ENCODE measurements around the gene SLC22A14.
"Not testable (repeated sequence)": the region's sequence is repeated elsewhere in the genome, so short reads cannot be mapped to it uniquely, and the experiment has no call there.

SLC22A14 gene

DNA sequence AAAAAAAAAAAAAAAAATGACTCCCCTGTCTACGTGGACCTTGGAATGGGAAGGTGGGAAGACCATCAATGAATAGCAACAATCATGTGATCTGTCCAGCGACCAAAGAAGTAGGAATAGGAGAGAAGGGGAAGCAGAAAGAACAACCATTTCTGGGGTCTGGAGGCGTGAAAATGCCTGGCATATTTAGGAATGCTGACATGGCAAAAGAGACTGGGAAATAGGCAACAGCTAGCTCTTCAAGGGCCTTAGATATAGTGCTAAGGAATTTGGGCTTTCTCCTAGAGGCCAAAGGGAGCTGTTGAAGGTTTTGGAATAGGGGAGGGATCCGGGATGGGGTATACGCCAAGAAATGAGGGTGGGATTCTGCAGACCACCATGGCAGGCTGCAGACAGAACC lies 10.5 kb upstream of the SLC22A14 start:
- DNase-seq (ENCODE audit: low read depth), result no peak

DNA sequence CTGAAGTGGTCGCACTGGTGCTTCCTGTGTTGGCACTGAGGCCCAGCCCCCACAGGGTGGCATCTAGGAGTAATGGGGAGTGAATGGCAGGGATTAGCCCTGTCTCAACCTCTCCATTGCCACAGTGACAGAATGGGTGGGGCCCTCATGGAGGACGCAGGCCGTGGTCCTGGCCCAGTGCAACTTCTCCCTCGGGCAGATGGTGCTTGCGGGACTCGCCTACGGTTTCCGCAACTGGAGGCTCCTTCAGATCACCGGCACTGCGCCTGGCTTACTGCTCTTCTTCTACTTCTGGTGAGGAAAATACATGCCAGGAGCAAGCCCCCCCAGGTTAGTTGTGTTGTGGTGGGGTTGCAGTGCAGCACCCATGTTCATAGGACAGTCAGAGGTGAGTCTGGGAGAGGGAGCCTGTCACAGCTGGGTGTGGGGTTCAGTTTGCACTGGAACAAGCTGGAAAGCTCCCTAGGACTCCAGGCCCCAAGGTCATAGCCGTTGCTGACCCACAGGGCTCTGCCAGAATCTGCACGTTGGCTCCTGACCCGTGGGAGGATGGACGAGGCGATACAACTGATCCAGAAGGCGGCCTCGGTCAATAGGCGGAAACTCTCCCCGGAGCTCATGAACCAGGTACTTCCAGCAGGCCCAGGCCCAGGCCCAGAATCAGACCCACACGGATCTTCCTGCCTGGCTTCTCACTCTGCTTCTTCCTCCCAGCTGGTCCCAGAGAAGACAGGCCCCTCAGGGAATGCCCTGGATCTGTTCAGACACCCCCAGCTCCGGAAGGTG lies 7.0 kb upstream of the SLC22A14 start:
- DNase-seq (ENCODE audit: low read depth), result no peak

DNA sequence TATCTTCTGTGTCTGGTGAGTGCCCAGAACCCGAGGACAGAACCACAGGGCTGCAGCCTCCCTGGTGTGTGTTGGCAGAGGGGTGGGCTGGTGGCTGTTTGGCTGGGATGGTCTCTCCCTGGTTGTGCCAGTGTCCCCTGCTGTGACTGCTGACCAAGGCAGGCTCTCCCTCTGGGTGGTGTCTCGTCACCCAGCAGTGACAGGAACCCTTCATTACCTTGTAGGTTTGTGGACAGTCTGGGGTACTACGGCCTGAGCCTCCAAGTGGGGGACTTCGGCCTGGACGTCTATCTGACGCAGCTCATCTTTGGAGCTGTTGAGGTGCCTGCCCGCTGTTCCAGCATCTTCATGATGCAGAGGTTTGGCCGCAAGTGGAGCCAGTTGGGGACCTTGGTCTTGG lies 6.4 kb upstream of the SLC22A14 start:
- DNase-seq (ENCODE audit: low read depth), result no peak

DNA sequence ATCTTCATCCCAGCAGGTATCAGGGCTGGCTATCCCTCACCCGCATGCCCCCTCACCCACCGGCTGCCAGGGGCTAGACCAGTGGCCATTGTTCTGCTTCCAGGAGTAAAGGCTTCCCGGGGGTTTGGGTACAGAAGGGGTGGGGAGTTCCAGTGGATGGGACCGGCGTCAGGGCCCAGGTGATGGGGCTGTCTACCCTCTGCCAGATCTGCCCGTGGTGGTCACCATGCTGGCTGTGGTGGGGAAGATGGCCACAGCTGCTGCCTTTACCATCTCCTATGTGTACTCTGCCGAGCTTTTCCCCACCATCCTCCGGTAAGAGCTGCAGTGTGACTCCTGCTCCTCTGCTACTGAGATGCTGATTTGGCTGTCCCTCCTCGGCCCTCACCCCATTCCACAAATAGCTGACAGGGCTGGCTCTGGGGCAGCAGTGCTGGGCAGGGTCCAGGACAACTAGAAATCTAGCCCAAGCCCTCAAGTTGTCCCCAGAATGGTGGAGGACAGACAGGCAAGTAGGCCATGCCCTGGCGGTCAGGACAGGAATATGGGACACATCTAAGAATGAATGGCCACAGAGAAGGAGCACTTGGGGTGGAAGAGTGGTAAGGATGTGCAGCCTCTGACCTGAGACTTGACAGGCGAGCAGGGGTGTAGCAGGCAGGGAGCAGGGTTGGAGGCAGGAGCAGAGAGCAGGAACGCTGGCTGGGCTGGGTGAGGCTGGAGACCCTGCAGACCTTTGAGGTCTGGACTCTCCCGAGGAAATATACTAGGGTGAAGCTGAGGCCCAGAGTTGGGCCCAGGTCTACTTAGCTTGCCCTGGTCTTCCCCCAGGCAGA lies 5.8 kb upstream of the SLC22A14 start:
- no peak for DNase-seq (ENCODE audit: low read depth)

DNA sequence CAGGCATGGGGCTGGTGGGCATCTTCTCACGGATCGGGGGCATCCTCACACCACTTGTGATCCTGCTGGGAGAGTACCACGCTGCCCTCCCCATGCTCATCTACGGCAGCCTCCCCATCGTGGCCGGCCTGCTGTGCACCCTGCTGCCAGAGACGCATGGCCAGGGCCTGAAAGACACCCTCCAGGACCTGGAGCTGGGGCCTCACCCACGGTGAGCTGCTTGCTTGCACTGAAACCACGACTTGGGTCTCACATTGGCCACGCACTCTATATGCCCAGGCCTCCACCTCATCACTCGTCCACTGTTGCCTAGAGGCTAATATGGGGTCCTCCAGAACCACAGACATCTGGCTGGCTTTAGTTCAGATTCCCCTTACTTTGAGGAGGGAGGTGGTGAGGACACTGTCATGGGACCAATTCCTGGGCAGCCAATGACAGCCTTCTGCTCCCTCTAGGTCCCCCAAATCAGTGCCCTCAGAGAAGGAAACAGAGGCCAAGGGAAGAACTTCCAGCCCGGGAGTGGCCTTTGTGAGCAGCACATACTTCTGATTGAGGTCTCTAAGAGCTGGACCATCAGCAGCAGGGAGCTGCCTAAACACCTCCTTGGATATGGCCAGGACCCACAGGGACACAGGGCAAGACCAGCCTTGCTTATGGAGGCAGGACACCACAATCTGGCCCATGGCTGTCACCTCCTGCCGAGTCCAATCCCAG lies 5.0 kb upstream of the SLC22A14 start:
- no peak for DNase-seq (ENCODE audit: low read depth)

DNA sequence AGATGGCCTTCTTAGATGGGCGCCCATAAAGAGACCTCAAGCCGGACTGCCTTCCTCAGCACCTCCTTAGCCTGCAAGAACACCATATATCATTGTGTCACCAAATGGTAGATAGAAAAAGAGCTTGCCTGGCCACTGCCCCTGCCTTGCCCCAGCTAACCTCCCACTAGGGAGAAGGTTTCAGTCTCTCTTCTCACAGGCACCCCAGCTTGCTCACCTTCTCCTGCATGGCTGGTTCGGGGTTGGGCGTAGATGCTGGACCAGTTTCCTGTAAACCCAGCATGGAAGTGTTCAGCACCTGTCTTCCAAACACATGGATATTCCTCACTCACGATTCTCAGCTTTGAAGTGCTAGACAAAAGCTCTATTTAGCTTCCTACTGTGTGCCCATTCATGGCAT lies 3.3 kb upstream of the SLC22A14 start:
- no peak for DNase-seq (ENCODE audit: low read depth)

DNA sequence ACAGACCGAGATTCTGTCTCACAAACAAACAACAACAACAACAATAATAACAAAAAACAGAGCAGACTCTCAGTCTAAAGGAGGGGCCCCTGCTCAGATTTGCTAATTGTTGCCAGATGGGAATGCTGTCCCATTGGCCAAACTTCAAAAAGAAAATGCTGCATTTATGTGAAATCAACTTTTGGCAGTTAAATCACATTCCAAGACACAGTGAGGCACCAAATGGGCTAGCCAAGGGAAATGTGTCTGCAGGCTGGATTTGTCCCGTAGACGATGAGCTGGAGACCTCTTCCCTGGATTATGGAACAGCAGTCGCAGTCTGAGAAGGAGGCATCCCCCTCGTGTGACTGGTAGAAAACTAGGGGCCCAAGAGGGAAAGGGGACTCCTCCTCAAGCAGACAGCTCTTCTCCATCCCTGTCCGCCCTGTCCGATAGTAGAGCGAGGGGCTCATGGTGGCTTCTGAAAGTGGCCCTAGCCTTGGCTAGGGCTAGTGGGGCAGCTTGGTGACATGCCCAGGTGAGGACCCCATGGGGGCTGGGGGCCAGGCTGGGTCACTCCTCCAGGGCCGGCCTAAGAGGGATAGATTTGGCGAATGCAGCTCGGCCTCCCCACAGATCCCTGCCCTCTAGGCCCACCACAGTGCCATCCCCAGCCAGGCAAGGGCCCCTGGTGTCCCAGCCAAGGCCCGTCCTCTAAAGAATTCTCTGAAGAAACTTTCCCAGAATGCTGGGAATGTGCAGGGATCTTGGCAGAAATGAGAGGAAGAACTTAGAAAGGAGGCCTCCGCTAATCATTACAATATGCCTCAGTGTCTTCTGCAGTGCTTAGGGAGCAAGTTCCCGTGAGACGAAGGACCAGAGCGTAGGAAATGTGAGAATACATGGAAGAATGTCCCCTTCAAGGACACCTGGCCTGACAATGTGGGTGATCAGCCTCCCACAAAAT lies 2.0 kb downstream of the SLC22A14 start:
- DNase-seq (ENCODE audit: low read depth), result no peak

DNA sequence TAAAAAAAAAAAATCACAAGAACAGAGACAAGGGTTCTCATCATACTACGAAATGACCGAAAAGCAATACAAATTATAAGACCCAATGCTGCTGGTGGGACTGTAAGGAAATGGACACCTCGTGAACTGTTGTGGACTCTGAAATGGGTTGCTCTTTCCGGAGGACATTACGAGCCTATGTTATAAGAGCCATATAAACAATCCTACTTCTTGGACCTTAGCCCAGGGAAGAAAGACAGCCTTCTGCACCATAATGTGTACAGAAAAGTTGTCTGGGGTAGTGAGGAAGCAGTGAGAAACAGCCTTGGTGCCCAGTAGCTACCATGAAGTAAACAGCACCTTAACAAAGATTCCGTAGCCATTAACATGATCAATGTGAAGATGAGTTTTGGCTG lies 2.7 kb downstream of the SLC22A14 start:
- no peak for DNase-seq (ENCODE audit: low read depth)

DNA sequence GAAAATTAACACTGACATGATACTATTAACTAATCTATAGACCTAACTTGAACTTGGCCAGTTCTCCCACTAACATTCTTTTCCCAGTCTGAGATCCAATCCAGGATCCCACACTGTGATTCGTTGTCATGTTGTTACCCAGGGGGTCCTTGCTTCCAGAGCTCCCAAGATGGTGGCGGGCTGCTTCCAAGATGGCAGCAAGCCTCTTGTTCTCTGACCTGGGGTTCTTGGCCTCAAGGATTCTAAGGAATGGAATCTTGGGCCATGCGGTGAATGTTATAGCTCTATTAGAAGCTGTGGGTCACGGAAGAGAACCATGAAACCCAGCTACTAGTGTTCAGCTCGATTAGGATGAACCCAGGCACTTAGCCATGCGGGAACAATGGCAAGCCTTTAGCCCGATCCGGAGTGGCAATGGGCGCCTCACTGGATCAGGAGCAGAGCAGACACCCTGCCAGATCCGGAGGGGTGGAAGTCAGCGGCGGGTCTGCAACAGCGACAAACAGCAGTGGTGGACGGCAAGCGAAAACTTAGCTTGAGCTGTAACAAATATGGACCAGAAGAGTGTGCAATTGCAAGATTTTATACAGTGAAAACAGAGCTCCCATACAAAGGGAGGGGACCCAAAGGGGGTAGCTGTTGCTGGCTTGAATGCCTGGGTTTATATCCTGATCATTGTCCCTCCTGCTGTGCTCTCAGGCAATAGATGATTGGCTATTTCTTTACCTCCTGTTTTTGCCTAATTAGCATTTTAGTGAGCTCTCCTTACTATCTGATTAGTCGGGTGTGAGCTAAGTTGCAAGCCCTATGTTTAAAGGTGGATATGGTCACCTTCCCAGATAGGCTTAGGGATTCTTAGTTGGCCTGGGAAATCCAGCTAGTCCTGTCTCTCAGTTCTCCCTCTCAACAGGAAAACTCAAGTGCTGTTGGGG lies 7.5 kb downstream of the SLC22A14 start:
- not testable (repeated sequence) for DNase-seq (ENCODE audit: low read depth)

DNA sequence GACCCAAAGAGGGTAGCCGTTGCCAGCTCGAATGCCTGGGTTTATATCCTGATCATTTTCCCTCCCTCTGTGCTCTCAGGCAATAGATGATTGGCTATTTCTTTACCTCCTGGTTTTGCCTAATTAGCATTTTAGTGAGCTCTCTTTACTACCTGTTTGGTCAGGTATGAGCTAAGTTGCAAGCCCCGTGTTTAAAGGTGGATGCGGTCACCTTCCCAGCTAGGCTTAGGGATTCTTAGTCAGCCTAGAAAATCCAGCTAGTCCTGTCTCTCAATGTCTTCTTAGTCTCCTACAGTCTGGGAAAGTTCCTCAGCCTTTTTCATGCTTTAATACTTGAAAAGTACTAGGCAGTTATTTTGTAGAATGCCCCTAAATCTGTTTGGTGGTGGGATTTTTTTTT lies 15.0 kb downstream of the SLC22A14 start:
- DNase-seq (ENCODE audit: low read depth), result not testable (repeated sequence)

DNA sequence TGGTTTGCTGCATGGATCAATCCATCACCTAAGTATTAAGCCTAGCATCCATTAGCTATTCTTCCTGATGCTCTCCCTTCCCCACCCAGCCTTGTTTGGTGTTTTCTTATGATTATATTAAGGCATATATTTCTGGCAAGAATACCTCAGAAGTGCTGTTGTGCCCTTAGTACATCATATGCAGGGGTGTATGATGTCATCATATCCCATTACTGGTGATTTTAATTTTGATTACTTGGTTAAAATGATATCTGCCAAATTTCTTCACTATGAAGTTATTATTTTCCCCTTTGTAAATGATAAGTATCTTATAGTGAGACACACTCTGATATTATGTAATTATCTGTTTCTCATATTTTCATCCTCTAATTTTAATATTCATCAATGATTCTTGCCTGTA lies 15.4 kb downstream of the SLC22A14 start:
- DNase-seq (ENCODE audit: low read depth), result no peak

DNA sequence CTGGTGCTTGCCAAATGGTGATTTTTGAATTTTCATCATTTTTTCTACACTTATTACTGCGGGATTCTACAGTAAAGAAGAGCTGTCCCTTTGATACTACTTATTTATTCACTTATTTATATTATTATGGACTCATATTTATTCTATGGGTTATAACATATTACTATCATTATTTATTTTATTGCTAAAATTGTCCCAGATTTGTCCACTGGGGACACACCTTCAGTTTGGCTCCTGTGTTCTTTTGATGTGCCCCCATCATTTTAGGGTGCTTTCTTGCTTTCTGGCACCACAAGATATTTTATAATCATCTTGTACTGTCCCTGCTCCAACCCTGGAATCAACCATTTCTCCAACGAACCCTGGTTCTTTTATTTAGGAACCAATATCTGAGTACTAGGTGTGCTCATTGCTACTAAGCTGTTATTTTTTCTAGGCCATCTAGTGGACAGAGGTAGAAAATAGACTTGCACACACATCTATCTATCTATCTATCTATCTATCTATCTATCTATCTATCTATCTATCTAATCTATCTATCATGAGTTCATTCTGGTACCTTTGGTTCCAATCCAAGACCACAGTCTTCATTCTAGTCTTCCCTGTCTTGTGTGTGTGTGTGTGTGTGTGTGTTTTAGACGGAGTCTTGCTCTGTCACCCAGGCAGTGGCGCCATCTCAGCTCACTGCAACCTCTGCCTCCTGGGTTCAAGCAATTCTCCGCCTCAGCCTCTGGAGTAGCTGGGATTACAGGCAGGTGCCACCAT lies 16.0 kb downstream of the SLC22A14 start:
- no peak for DNase-seq (ENCODE audit: low read depth)

DNA sequence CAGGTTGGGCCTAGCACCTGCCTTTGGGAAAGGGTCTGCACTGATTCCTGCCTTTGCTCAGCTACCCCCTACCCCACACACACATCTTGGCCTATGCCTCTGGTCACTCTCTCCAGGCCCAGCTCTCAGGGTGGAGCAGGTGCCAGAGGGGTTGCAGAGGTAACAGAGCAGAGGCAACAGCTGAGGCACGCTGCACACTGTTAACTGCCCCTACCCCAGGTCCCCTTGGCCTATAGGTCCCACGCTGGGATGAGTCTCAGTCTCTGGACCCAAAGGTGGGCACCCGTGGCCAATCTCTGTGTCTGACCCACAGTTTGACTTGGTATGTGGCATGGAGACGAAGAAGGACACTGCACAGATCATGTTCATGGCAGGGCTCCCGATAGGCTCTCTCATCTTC lies 24.8 kb downstream of the SLC22A14 start:
- DNase-seq (ENCODE audit: low read depth), result no peak

DNA sequence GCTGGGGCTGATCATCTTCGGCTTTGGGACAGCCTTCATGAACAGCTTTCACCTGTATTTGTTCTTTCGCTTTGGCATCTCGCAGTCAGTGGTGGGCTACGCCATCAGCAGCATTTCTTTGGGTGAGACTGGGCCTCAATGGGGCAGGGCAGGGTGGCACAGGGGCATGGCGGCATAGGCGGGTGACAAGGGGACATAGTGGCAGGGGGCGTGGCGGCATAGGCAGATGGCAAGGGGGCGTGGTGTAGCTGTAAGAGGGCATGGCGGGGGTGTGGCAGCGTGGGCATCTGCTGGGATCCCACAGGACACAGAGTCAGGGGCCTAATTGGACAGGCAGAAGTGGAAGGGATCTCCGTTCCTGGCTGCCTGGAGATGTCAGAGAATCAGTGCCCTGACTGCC lies 25.5 kb downstream of the SLC22A14 start:
- no peak for DNase-seq (ENCODE audit: low read depth)

DNA sequence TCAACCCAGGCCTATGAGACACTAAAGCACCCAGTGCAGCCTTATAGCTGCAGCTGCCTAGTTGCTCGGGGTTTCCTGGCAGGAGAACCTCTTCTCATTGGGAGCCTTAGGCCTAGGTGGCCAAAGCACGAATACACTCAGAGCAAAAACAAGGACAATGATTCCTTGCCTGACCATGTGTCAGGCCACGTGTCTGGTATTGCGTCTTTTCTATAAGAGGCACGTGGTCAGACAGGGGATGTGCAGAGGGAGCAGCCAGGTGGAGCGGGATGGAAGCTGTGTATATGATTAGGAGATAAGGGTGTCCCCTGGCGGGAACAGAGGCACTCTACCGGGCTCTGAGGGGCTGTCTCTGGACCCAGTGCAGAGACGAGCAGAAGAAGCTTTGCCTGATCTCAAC lies 26.4 kb downstream of the SLC22A14 start:
- DNase-seq (ENCODE audit: low read depth), result no peak

DNA sequence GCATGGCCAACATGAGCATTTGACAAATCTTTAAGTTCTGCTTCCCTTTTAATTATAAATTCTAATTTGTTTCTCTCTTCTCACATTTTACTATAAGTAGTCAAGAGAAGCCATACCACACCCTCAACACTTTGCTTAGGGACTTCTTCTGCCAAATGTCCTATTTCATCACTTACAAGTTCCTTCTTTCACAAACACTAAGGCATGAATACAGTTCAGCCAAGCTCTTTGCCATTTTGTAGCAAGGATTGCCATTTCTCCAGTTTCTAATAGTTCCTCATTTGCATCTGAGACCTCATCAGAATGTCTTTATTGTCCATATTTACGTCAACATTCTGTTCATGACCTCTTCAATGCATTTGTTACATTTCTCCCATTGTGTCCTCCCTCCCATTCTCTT lies 29.4 kb downstream of the SLC22A14 start:
- no peak for DNase-seq (ENCODE audit: low read depth)

DNA sequence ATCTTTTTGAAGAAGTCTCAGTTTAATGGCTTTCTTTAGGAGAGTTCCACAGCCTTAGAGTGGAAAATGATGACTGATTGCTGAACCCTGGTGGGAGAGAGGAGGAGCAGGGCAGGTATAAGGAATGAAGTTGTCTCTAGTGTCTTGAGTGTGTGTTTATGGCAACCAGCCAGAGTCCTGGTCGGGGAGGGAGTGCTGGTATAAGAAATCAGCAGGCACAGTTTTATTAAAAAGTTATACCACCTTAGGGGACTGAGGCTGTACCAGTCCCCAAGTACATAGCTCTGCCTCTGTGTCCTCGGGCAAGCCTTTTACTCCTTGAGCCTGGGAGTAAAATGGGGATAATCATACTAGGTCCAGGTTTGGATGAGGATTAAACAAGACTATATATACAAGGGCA lies 29.8 kb downstream of the SLC22A14 start:
- no peak for DNase-seq (ENCODE audit: low read depth)

DNA sequence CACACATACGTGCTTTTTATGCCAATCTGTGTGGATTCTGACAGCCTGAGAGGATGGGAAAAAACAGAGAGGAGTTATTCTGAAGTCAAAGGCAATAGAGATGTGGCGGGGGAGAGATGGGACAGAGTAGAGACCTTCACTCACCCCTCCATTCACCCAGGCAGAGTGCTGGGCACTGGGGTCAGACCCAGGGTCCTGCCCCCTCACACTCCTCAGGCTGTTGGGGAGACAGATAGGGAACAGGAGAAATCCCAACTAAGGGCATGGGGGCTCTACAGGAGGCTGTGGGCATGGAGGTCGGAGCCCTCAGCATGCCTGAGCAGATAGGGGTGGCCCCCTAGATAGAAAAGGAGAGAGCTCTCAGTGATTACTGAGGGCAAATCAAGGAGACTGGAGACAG lies 30.3 kb downstream of the SLC22A14 start:
- DNase-seq (ENCODE audit: low read depth), result no peak

DNA sequence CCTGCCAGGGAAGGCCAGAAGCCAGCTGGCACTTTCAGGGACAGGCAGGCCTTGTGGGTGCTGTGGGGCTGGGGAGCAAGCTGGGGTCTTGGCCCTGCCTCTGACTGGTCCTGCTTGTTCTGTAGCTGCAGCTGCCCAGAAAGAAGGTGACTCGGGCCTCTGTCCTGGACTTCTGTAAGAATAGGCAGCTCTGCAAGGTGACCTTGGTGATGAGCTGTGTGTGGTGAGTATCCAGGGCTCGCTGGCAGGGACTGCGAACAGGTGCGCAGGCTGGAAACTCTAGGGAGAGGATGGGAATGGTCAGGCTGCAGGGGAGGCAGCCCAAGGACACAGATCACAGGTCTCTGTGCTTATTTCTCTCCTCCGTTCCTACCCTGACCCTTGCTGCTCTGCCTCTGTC lies 31.2 kb downstream of the SLC22A14 start:
- no peak for DNase-seq (ENCODE audit: low read depth)

DNA sequence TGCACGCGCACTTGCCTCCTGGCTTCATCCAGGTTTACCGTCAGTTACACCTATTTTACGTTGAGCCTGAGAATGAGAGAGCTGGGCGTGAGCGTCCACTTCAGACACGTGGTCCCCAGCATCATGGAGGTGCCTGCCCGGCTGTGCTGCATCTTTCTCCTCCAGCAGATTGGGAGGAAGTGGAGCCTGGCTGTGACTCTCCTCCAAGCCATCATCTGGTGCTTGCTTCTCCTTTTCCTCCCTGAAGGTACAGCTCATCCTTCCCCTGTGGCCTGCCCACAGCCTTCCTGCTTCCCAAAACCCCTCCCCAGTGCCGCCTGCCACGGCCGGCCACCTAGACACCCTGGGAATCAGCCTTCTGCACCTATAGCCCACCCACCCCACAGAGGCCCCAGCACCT lies 31.6 kb downstream of the SLC22A14 start:
- DNase-seq (ENCODE audit: low read depth), result no peak
